DOHH2 (cell line): Measurements from ENCODE around the gene LBHD1.

ENCODE experiments used
- CTCF ChIP-seq: fragments of 200-600 bp; sonication (generic); IDR thresholded peaks from one replicate; pipeline ENCODE4 v1.5.1; 2014; ENCODE audit warnings: antibody characterized with exemption, mild to moderate bottlenecking, low read depth, low read length; ENCODE audit not compliant: poor library complexity, severe bottlenecking
- EZH2phosphoT487 ChIP-seq: fragments of 200-600 bp; sonication (generic); IDR thresholded peaks from 2 replicates; pipeline ENCODE4 v1.6.1; 2017; ENCODE audit warnings: borderline replicate concordance, mild to moderate bottlenecking, antibody characterized with exemption, low read length, moderate library complexity, mixed read lengths

GRCh38 chr11:62673196-62673525, 1.1 kb upstream of the LBHD1 start:
- TF ChIP-seq EZH2phosphoT487 (no peak), CTCF (no peak)
